ENCODE results near the gene SLC45A3.

The SLC45A3 gene

GRCh38 chr1:205700865-205701401, 20.6 kb upstream of the SLC45A3 start:
- Histone ChIP-seq H3K27me3 (ENCODE audit: control insufficient read depth in 1 of 2, insufficient read depth in 1 of 2, low read length in 2 of 2) (no peaks in the 10 kb centered on the region), H2BK120ac (ENCODE audit: low read depth, low read length) (no peak overlapping the region), H3K23ac (ENCODE audit: low read length in 2 of 2) (no peak overlapping the region), H2AFZ (ENCODE audit: low read depth, low read length) (no peak overlapping the region), H2AK5ac (ENCODE audit: low read length, severe bottlenecking) (peak overlapping the region; percentile 37), H3K4me1 (ENCODE audit: control insufficient read depth, insufficient read depth, low read depth, low read length) (peaks cover 9% of the 10 kb centered on the region), H3K27ac (ENCODE audit: low read length, poor library complexity, severe bottlenecking) (peak overlapping the region; percentile 17), H3K36me3 (ENCODE audit: control insufficient read depth in 1 of 2, insufficient read depth in 2 of 2, low read depth in 1 of 2, low read length in 2 of 2) (peaks cover 11 to 31% of the 10 kb centered on the region in 2 experiments), H3K4me2 (ENCODE audit: low read length, poor library complexity, severe bottlenecking) (peak overlapping the region; percentile 14), H3K14ac (ENCODE audit: low read length in 2 of 2) (peak overlapping the region in 1 of 2 experiments; percentile 56), H2BK5ac (ENCODE audit: low read depth, low read length, poor library complexity, severe bottlenecking) (no peak overlapping the region), H4K91ac (ENCODE audit: low read length) (no peak overlapping the region), H3K18ac (ENCODE audit: low read depth in 1 of 2, low read length in 2 of 2) (peak overlapping the region; percentile 48 to 56), H3K4me3 (ENCODE audit: insufficient read depth in 1 of 2, low read depth in 1 of 2, low read length in 2 of 2) (no peak overlapping the region), H3K79me1 (replicated peaks; ENCODE audit: low read length, poor library complexity, severe bottlenecking) (peaks cover 19% of the 10 kb centered on the region), H2BK12ac (ENCODE audit: low read length in 2 of 2) (peak overlapping the region in 1 of 2 experiments; percentile 19), H4K8ac (ENCODE audit: low read length) (peak overlapping the region; percentile 79), H2BK15ac (ENCODE audit: low read depth, poor library complexity, severe bottlenecking) (no peak overlapping the region), H3K9ac (ENCODE audit: low read length) (no peak overlapping the region), H3K9me3 (ENCODE audit: control insufficient read depth, low read length) (no peaks in the 10 kb centered on the region), H3K4ac (ENCODE audit: low read depth in 1 of 2, low read length in 2 of 2) (peak overlapping the region in 1 of 2 experiments; percentile 10)
- DNase-seq = no peak
- 9% methylated on average over 2 of the region's 2 CpGs for WGBS

- Histone ChIP-seq H3K27me3 (ENCODE audit: control insufficient read depth in 1 of 2, insufficient read depth in 1 of 2, low read length in 2 of 2) (no peaks in the 10 kb centered on the region), H3K23ac (ENCODE audit: low read length in 2 of 2) (no peak overlapping the region), H3K27ac (ENCODE audit: low read length, poor library complexity, severe bottlenecking) (no peak overlapping the region), H2BK5ac (ENCODE audit: low read depth, low read length, poor library complexity, severe bottlenecking) (no peak overlapping the region), H3K4me2 (ENCODE audit: low read length, poor library complexity, severe bottlenecking) (no peak overlapping the region), H3K79me1 (replicated peaks; ENCODE audit: low read length, poor library complexity, severe bottlenecking) (peaks cover 11% of the 10 kb centered on the region), H3K18ac (ENCODE audit: low read depth in 1 of 2, low read length in 2 of 2) (no peak overlapping the region), H4K91ac (ENCODE audit: low read length) (no peak overlapping the region), H4K8ac (ENCODE audit: low read length) (no peak overlapping the region), H2BK15ac (ENCODE audit: low read depth, poor library complexity, severe bottlenecking) (no peak overlapping the region), H3K4me3 (ENCODE audit: insufficient read depth in 1 of 2, low read depth in 1 of 2, low read length in 2 of 2) (no peak overlapping the region), H3K36me3 (ENCODE audit: control insufficient read depth in 1 of 2, insufficient read depth in 2 of 2, low read depth in 1 of 2, low read length in 2 of 2) (peaks cover 11 to 20% of the 10 kb centered on the region in 2 experiments), H2BK12ac (ENCODE audit: low read length in 2 of 2) (no peak overlapping the region), H2AK5ac (ENCODE audit: low read length, severe bottlenecking) (no peak overlapping the region), H3K4me1 (ENCODE audit: control insufficient read depth, insufficient read depth, low read depth, low read length) (peaks cover 9% of the 10 kb centered on the region), H2AFZ (ENCODE audit: low read depth, low read length) (no peak overlapping the region), H3K9ac (ENCODE audit: low read length) (no peak overlapping the region), H3K4ac (ENCODE audit: low read depth in 1 of 2, low read length in 2 of 2) (no peak overlapping the region), H2BK120ac (ENCODE audit: low read depth, low read length) (no peak overlapping the region), H3K9me3 (ENCODE audit: control insufficient read depth, low read length) (no peaks in the 10 kb centered on the region), H3K14ac (ENCODE audit: low read length in 2 of 2) (no peak overlapping the region)
- DNase-seq = no peak
- 92% methylated on average over 3 of the region's 4 CpGs for WGBS
These were observed 19.1 kb upstream of the SLC45A3 start for GRCh38 chr1:205699416-205699815.

- H3K4me1 ChIP-seq (ENCODE audit: control insufficient read depth, insufficient read depth, low read depth, low read length) = peaks cover 9% of the 10 kb centered on the region
- DNase-seq = no peak
- no peaks in the 10 kb centered on the region for H3K27me3 ChIP-seq (ENCODE audit: control insufficient read depth in 1 of 2, insufficient read depth in 1 of 2, low read length in 2 of 2)
- peaks cover 8 to 15% of the 10 kb centered on the region in 2 experiments for H3K36me3 ChIP-seq (ENCODE audit: control insufficient read depth in 1 of 2, insufficient read depth in 2 of 2, low read depth in 1 of 2, low read length in 2 of 2)
- no peak overlapping the region for H2AK5ac ChIP-seq (ENCODE audit: low read length, severe bottlenecking)
- no peak overlapping the region for H3K4me3 ChIP-seq (ENCODE audit: insufficient read depth in 1 of 2, low read depth in 1 of 2, low read length in 2 of 2)
- H3K23ac ChIP-seq (ENCODE audit: low read length in 2 of 2) = no peak overlapping the region
- H2BK5ac ChIP-seq (ENCODE audit: low read depth, low read length, poor library complexity, severe bottlenecking) = no peak overlapping the region
- no peak overlapping the region for H3K4me2 ChIP-seq (ENCODE audit: low read length, poor library complexity, severe bottlenecking)
- H3K4ac ChIP-seq (ENCODE audit: low read depth in 1 of 2, low read length in 2 of 2) = no peak overlapping the region
- no peak overlapping the region for H4K8ac ChIP-seq (ENCODE audit: low read length)
- H3K14ac ChIP-seq (ENCODE audit: low read length in 2 of 2) = no peak overlapping the region
- H3K79me1 ChIP-seq (replicated peaks; ENCODE audit: low read length, poor library complexity, severe bottlenecking) = peaks cover 8% of the 10 kb centered on the region
- no peak overlapping the region for H2BK12ac ChIP-seq (ENCODE audit: low read length in 2 of 2)
- no peak overlapping the region for H4K91ac ChIP-seq (ENCODE audit: low read length)
- no peak overlapping the region for H3K9ac ChIP-seq (ENCODE audit: low read length)
- WGBS = 96% methylated on average over 4 of the region's 4 CpGs
- H3K9me3 ChIP-seq (ENCODE audit: control insufficient read depth, low read length) = no peaks in the 10 kb centered on the region
- H2AFZ ChIP-seq (ENCODE audit: low read depth, low read length) = no peak overlapping the region
- no peak overlapping the region for H2BK15ac ChIP-seq (ENCODE audit: low read depth, poor library complexity, severe bottlenecking)
- H3K27ac ChIP-seq (ENCODE audit: low read length, poor library complexity, severe bottlenecking) = no peak overlapping the region
- H2BK120ac ChIP-seq (ENCODE audit: low read depth, low read length) = no peak overlapping the region
- H3K18ac ChIP-seq (ENCODE audit: low read depth in 1 of 2, low read length in 2 of 2) = no peak overlapping the region
These were observed 18.6 kb upstream of the SLC45A3 start for GRCh38 chr1:205698921-205699320.

GRCh38 chr1:205693421-205693991, 13.2 kb upstream of the SLC45A3 start:
- Histone ChIP-seq H3K9me3 (ENCODE audit: control insufficient read depth, low read length) (no peaks in the 10 kb centered on the region), H3K27me3 (ENCODE audit: control insufficient read depth in 1 of 2, insufficient read depth in 1 of 2, low read length in 2 of 2) (peaks cover 0 to 10% of the 10 kb centered on the region in 2 experiments), H3K9ac (ENCODE audit: low read length) (no peak overlapping the region), H2BK15ac (ENCODE audit: low read depth, poor library complexity, severe bottlenecking) (no peak overlapping the region), H2AK5ac (ENCODE audit: low read length, severe bottlenecking) (no peak overlapping the region), H2AFZ (ENCODE audit: low read depth, low read length) (peak overlapping the region; percentile 36), H3K36me3 (ENCODE audit: control insufficient read depth in 1 of 2, insufficient read depth in 2 of 2, low read depth in 1 of 2, low read length in 2 of 2) (no peaks in the 10 kb centered on the region), H3K14ac (ENCODE audit: low read length in 2 of 2) (no peak overlapping the region), H3K4ac (ENCODE audit: low read depth in 1 of 2, low read length in 2 of 2) (no peak overlapping the region), H3K18ac (ENCODE audit: low read depth in 1 of 2, low read length in 2 of 2) (no peak overlapping the region), H2BK12ac (ENCODE audit: low read length in 2 of 2) (no peak overlapping the region), H3K79me1 (replicated peaks; ENCODE audit: low read length, poor library complexity, severe bottlenecking) (no peaks in the 10 kb centered on the region), H2BK120ac (ENCODE audit: low read depth, low read length) (no peak overlapping the region), H4K91ac (ENCODE audit: low read length) (no peak overlapping the region), H3K27ac (ENCODE audit: low read length, poor library complexity, severe bottlenecking) (no peak overlapping the region), H3K4me2 (ENCODE audit: low read length, poor library complexity, severe bottlenecking) (no peak overlapping the region), H4K8ac (ENCODE audit: low read length) (peak overlapping the region; percentile 64), H3K23ac (ENCODE audit: low read length in 2 of 2) (no peak overlapping the region), H2BK5ac (ENCODE audit: low read depth, low read length, poor library complexity, severe bottlenecking) (no peak overlapping the region), H3K4me1 (ENCODE audit: control insufficient read depth, insufficient read depth, low read depth, low read length) (peaks cover 7% of the 10 kb centered on the region), H3K4me3 (ENCODE audit: insufficient read depth in 1 of 2, low read depth in 1 of 2, low read length in 2 of 2) (no peak overlapping the region)
- DNase-seq = no peak
- 34% methylated on average over 11 of the region's 12 CpGs for WGBS
